HepG2 (cell line): ENCODE results near the gene PTCD1.

Experiments used
- ATF1 ChIP-seq: IDR thresholded peaks from 2 replicates; pipeline ENCODE4 v1.6.1; 2016; ENCODE audit warnings: mild to moderate bottlenecking, control low read depth
- ERF ChIP-seq: IDR thresholded peaks from 2 replicates; pipeline ENCODE4 v1.6.1; 2018; ENCODE audit warnings: missing biosample characterization, missing genetic modification reagents
- MXI1 ChIP-seq: IDR thresholded peaks from 3 replicates; pipeline ENCODE4 v1.6.1; 2012; ENCODE audit warnings: low read depth, low read length, inconsistent platforms, borderline replicate concordance
- NBN ChIP-seq: fragments of 450-650 bp; conservative IDR thresholded peaks from 2 replicates; pipeline ENCODE4 v1.6.1; 2017
- POLR2A ChIP-seq, 2 experiments: IDR thresholded peaks; 2 replicates each; pipeline ENCODE4 v1.6.1; 2011; ENCODE audit warnings: low read depth in 2 of 2, low read length in 2 of 2, mild to moderate bottlenecking in 1 of 2, moderate library complexity in 1 of 2; ENCODE audit not compliant: insufficient read depth in 1 of 2
- POLR2AphosphoS5 ChIP-seq: IDR thresholded peaks from 2 replicates; pipeline ENCODE4 v1.6.1; 2012; ENCODE audit warnings: low read depth, low read length
- ZNF207 ChIP-seq: fragments of 450-650 bp; IDR thresholded peaks from 2 replicates; pipeline ENCODE4 v1.6.1; 2016; ENCODE audit warnings: antibody characterized with exemption, borderline replicate concordance
- ZNF281 ChIP-seq: sonication (generic); formaldehyde crosslinking; IDR thresholded peaks from 2 replicates; pipeline ENCODE4 v1.4.0; 2020; ENCODE audit warnings: missing genetic modification reagents, borderline replicate concordance
- ZNF333 ChIP-seq: sonication (generic); formaldehyde crosslinking; IDR thresholded peaks from 2 replicates; pipeline ENCODE4 v1.4.0; 2020; ENCODE audit warnings: mild to moderate bottlenecking, missing genetic modification reagents, borderline replicate concordance
- ZNF784 ChIP-seq: sonication (generic); formaldehyde crosslinking; IDR thresholded peaks from 2 replicates; pipeline ENCODE4 v1.5.1; 2020; ENCODE audit warnings: missing genetic modification reagents, mild to moderate bottlenecking, borderline replicate concordance

- TF ChIP-seq ZNF207 = no peak
- TF ChIP-seq MXI1 = no peak
- TF ChIP-seq ERF (CRISPR knock-in tag) = no peak
- no peak for TF ChIP-seq ZNF784
- no peak for TF ChIP-seq ZNF281 (CRISPR knock-in tag)
- TF ChIP-seq NBN = no peak
- TF ChIP-seq POLR2AphosphoS5 = no peak
- TF ChIP-seq POLR2A (IDR thresholded peaks at IDR 0.05; ENCODE audit: insufficient read depth in 1 of 2, low read depth in 2 of 2, low read length in 2 of 2) = no peak
- no peak for TF ChIP-seq ZNF333 (CRISPR knock-in tag)
- no peak for TF ChIP-seq ATF1
These were observed 33.6 kb downstream of the PTCD1 start for GRCh38 chr7:99404977-99405320.
